Measurements from ENCODE around the gene SLC38A10. TPM values are rescaled to one million over a fixed set of nuclear protein-coding genes. Genes with fewer than 3 reads are reported as not detected.

Gene SLC38A10
- polyA plus RNA-seq, 1 donor from 2014 or later = 37.4 TPM

DNA sequence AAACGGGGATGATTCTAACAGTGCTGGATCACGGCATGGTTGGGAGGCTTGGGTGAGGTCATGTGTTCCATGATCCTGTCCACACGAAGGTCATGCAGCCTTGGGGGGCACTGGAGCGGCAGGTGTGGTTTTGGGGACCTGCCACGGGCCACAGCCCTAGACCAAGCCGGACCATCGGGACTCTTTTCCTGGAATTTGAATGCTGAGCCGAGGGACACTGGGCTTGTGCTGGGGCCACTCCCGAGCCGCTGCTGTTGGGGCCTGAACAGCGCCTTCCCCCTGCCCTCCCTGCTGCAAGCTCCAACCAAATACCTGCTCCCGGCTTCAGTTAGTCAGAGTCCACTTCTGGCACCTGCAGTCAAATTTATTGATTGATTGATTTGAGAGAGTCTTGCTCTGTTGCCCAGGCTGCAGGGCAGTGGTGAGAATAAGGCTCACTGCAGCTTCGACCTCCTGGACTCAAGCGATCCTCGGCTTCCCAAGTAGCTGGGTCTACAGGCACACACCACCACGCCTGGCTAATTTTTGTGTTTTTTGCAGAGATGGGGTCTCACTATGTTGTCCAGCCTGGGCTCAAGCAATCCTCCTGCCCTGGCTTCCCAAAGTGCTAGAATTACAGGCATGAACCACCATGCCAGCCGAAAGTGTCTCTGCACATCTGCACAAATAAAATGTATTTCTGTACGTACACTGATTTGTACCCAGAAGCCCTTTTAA is 37.2 kb upstream of the SLC38A10 start:
- Histone ChIP-seq H3K27me3 (ENCODE audit: insufficient read depth, low read depth, low read length) (no peaks in the 10 kb centered on the region), H3K27ac (ENCODE audit: low read length) (no peak overlapping the region), H3K79me2 (replicated peaks; ENCODE audit: insufficient read depth, low read length) (peaks cover 10% of the 10 kb centered on the region), H3K9ac (ENCODE audit: low read length) (no peak overlapping the region), H3K9me3 (ENCODE audit: low read length) (no peaks in the 10 kb centered on the region), H3F3A (ENCODE audit: insufficient read depth, low read length, poor library complexity, severe bottlenecking) (no peaks in the 10 kb centered on the region), H2AFZ (ENCODE audit: low read depth, low read length) (no peak overlapping the region), H3K4me3 (ENCODE audit: low read length) (no peak overlapping the region), H4K20me1 (ENCODE audit: insufficient read depth) (no peaks in the 10 kb centered on the region), H3K36me3 (ENCODE audit: insufficient read depth, low read length) (no peaks in the 10 kb centered on the region), H3K4me2 (ENCODE audit: low read length) (no peak overlapping the region), H3K9me2 (ENCODE audit: insufficient read depth, low read length) (no peaks in the 10 kb centered on the region)
- TF ChIP-seq MXI1 (conservative IDR thresholded peaks at IDR 0.05; ENCODE audit: poor library complexity, severe bottlenecking) = no peak
- TF ChIP-seq, protein P1, sequence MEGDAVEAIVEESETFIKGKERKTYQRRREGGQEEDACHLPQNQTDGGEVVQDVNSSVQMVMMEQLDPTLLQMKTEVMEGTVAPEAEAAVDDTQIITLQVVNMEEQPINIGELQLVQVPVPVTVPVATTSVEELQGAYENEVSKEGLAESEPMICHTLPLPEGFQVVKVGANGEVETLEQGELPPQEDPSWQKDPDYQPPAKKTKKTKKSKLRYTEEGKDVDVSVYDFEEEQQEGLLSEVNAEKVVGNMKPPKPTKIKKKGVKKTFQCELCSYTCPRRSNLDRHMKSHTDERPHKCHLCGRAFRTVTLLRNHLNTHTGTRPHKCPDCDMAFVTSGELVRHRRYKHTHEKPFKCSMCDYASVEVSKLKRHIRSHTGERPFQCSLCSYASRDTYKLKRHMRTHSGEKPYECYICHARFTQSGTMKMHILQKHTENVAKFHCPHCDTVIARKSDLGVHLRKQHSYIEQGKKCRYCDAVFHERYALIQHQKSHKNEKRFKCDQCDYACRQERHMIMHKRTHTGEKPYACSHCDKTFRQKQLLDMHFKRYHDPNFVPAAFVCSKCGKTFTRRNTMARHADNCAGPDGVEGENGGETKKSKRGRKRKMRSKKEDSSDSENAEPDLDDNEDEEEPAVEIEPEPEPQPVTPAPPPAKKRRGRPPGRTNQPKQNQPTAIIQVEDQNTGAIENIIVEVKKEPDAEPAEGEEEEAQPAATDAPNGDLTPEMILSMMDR (IDR thresholded peaks at IDR 0.05; ENCODE audit: poor library complexity, severe bottlenecking) = no peak
- TF ChIP-seq TAF1 (IDR thresholded peaks at IDR 0.05; ENCODE audit: low read depth) = no peak
- TF ChIP-seq, protein P2, sequence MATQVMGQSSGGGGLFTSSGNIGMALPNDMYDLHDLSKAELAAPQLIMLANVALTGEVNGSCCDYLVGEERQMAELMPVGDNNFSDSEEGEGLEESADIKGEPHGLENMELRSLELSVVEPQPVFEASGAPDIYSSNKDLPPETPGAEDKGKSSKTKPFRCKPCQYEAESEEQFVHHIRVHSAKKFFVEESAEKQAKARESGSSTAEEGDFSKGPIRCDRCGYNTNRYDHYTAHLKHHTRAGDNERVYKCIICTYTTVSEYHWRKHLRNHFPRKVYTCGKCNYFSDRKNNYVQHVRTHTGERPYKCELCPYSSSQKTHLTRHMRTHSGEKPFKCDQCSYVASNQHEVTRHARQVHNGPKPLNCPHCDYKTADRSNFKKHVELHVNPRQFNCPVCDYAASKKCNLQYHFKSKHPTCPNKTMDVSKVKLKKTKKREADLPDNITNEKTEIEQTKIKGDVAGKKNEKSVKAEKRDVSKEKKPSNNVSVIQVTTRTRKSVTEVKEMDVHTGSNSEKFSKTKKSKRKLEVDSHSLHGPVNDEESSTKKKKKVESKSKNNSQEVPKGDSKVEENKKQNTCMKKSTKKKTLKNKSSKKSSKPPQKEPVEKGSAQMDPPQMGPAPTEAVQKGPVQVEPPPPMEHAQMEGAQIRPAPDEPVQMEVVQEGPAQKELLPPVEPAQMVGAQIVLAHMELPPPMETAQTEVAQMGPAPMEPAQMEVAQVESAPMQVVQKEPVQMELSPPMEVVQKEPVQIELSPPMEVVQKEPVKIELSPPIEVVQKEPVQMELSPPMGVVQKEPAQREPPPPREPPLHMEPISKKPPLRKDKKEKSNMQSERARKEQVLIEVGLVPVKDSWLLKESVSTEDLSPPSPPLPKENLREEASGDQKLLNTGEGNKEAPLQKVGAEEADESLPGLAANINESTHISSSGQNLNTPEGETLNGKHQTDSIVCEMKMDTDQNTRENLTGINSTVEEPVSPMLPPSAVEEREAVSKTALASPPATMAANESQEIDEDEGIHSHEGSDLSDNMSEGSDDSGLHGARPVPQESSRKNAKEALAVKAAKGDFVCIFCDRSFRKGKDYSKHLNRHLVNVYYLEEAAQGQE (IDR thresholded peaks at IDR 0.05; ENCODE audit: borderline replicate concordance) = no peak
- TF ChIP-seq EP300 (conservative IDR thresholded peaks at IDR 0.05; ENCODE audit: poor library complexity, severe bottlenecking) = no peak

DNA sequence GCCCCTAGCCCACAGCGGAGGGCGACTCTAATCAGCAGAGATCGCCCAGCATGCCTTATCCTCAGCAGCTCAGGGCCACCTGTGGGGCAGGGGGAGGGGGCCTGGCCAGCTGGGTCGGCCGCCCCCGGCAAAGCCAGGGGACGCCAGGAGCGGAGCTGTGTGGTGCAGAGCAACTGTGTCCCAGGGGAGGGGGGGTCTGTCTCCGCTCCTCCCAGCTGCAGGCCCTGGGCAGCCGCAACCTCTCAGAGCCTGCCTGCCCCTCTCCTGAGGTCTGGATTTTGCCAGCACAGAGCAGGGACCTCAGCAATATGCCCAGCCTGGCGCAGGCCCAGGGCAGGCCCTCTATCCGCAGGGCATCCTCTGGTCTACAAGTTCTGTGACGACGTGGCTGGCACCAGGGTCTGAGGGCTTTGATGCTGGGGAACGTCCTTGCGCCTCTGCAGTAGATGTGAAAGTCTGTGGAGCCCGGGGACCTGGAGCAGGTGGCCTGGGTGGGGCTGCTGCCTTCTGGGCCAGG is 36.5 kb upstream of the SLC38A10 start:
- H3K4me2 ChIP-seq (ENCODE audit: low read length) = no peak overlapping the region
- TF ChIP-seq EZH2 (IDR thresholded peaks at IDR 0.05; ENCODE audit: borderline replicate concordance, insufficient read depth, low read length, poor library complexity, severe bottlenecking) = no peak
- TF ChIP-seq, protein P2 (IDR thresholded peaks at IDR 0.05; ENCODE audit: borderline replicate concordance) = no peak
- TF ChIP-seq MXI1 (conservative IDR thresholded peaks at IDR 0.05; ENCODE audit: poor library complexity, severe bottlenecking) = no peak
- TF ChIP-seq, protein P1 (IDR thresholded peaks at IDR 0.05; ENCODE audit: poor library complexity, severe bottlenecking) = no peak
- TF ChIP-seq RAD21 (conservative IDR thresholded peaks at IDR 0.05) = no peak
- TF ChIP-seq EP300 (conservative IDR thresholded peaks at IDR 0.05; ENCODE audit: poor library complexity, severe bottlenecking) = no peak

More for the DNA sequence above, 36.5 kb upstream of the SLC38A10 start:
- Histone ChIP-seq H3K36me3 (ENCODE audit: insufficient read depth, low read length) (no peaks in the 10 kb centered on the region), H3K9me3 (ENCODE audit: low read length) (no peaks in the 10 kb centered on the region), H3K27me3 (ENCODE audit: insufficient read depth, low read depth, low read length) (no peaks in the 10 kb centered on the region), H4K20me1 (ENCODE audit: insufficient read depth) (no peaks in the 10 kb centered on the region), H3K27ac (ENCODE audit: low read length) (no peak overlapping the region), H3K9me2 (ENCODE audit: insufficient read depth, low read length) (no peaks in the 10 kb centered on the region), H3K9ac (ENCODE audit: low read length) (no peak overlapping the region), H3K79me2 (replicated peaks; ENCODE audit: insufficient read depth, low read length) (peaks cover 3% of the 10 kb centered on the region), H3F3A (ENCODE audit: insufficient read depth, low read length, poor library complexity, severe bottlenecking) (no peaks in the 10 kb centered on the region), H3K4me3 (ENCODE audit: low read length) (no peak overlapping the region), H2AFZ (ENCODE audit: low read depth, low read length) (no peak overlapping the region)
